ENCODE data around the gene SND1.

SND1 gene

DNA sequence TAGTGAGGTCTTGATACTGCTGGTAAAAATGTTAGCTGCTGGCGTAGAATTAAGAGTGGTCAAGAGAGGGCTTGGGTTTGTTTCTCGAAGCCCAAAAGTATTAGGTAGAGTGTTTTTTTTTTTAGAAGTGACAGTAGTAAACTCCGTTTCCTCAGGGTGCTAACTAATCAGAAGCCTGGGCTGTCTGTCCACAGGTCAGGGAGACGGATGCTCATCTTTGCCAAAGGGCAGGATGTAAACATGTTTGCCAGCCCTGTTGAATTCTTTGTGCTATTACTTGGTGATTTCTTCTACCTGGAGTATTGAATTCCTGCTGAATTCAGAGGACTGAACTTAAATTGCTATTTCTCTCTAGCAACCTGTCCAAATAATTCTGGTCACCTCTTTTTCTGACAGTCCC is 117.1 kb downstream of the SND1 start:
- DNase-seq (ENCODE audit: low read depth) = no peak

DNA sequence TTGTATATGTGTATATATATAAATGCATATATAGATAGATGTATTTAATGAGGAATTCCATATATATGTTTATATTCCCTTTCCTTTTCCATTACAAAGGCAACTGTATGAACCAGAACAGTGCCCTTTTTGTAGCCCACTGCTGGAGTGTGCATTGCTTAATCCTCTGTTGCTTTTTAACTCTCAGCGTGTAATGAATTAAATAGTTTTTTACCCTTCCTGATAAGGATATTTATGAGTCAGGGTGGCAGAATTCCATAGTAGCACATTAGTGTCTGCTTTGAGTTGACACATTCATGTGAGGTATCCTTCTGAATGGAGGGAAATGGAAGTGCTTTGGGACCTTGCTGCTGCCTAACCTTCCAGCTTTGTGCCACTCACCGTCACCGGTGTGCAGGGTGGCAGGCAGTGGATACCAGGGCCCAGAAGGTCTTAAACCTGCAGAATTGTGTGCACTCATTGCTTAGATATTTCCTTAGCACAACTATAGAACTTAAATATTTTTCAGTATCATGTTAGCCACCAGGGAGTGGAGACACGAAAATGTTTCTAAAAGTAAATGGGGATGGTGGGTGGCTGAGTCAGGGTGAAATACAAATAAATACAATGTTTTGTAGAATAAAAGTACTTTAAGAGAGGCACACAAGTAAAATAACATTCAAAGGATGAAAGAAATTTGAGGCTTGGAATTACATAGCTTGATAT is 117.9 kb downstream of the SND1 start:
- no peak for DNase-seq (ENCODE audit: low read depth)

DNA sequence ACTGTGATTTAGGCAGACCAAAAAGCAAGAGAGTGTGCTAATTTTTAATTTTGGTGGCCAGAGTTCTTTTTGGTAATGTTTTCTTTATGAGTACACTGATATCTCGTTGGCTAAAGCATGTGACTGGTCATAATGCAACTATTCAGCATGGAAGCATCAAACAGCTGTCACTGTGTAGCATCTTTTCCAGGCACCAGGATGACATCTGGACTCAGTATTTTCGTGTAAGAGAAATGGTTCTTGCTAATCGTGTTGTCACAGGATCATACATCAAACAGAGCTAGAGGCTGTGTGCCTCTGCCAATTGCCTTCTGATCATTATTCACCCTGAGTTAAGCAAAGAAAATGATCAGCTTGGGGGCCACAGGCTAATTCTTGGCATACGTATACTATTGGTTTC is 118.9 kb downstream of the SND1 start:
- no peak for DNase-seq (ENCODE audit: low read depth)

- no peak for DNase-seq (ENCODE audit: low read depth)
Measured at GRCh38 chr7:127771707-127772106, 119.7 kb downstream of the SND1 start.

DNA sequence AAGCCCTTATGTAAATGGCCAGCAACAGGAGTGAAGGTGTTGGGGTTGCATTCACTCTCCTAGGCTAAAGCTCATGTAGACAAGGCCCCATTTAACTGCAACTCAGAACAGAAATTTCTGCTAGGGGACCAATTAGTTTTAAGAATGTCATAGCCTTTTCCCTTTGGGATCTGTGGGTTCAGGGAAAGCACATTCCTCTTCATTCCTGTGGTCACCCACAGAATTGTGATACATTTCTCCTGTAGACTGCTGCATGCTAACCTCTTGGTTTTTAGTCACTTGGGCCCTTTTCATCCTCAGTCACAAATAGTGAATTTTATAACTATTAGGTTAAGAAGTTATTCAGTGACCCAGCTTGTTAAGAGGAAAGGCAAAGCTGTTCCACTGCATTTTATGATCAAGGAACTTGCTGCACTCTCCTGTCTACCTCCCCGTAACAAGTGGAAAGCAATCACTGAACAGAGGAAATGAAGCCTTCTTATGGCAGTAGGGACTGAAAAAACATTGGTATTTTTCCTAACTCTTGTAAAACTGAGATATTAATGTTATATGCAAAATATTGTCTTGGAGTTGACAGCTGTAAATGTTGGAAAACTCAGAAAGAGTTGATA is 124.9 kb downstream of the SND1 start:
- no peak for DNase-seq (ENCODE audit: low read depth)

DNA sequence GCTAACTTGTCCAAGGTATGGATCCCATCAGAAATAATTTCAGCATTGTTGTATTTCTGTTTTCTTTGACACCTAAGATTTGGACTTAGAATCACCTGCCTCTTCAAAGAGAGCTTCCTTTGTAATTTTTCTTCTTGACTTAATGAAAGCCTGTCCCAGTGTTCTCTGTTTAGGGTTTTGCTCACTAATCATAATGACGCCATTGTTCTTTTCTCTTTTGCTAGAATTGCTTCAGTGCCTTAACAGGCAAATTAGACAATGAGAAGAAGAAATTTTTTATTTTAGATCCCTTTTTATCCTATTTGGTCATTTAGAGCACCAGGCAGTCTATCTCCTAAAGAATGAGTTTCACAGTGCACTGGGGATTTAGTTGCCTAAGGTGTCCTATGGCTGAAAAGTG is 128.5 kb downstream of the SND1 start:
- no peak for DNase-seq (ENCODE audit: low read depth)

DNA sequence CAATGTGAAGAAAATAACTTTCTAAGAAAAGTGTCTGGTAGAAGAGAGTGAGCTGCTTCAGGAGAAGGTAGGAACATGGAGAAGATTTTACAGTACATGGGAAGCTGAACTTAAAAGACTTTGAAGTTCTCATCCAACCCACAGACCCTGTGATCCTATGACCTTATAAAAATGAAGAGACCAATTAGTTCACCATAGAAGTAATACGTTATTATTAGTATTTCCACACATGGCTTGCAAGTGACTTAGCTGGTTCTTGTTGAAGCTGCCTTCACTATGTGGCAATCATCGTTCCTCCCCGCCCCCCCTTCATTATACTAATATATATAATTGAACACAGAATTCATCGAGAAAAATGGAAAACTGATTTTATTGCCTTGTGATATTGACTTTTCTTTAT is 129.1 kb downstream of the SND1 start:
- DNase-seq (ENCODE audit: low read depth) = no peak

GRCh38 chr7:127782075-127782474 is 130.1 kb downstream of the SND1 start:
- no peak for DNase-seq (ENCODE audit: low read depth)

DNA sequence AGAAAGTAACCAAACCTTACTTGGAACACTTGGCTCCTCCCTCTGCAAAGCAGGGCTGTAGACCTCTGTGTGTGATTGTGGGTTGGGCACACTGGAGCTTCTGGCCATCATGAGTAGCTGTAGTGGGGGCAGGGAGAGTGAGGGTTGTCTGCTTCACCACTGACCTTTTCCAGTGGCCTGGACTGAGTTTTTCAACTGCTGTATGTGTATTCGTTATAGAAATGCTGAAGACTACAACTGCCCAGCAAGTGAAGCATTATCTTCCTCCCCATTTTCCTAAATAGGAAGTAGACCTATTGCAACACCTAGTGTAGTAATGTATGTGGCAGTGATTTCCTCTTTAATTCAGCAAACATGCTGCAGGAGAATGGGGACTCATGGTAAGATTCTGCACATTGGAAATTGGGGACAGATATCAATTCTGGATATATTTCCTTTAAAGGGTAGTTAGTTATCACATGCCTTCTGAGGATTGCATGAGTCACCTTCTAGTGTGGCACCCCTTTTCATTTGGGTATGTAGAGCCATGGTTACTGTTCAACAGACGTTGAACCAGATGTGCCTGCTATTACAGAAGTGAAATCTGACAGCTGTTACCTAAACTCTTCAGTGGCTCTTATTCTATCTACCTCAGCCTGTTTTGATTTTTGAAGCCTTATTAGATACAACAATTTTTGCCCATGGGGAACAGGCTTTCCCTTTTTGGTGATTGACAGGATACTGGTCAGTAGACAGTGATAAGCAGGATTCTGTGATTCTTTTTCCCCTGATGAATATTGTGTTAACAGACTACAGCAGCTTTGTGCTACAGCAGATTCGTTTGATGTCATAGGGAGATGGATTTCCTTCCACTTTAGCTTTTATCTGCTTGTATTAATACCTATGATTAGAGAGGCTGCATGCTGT is 130.9 kb downstream of the SND1 start:
- no peak for DNase-seq (ENCODE audit: low read depth)

- no peak for DNase-seq (ENCODE audit: low read depth)
Measured at GRCh38 chr7:127786184-127786583, 134.2 kb downstream of the SND1 start.

- no peak for DNase-seq (ENCODE audit: low read depth)
Measured at GRCh38 chr7:127789031-127789430, 137.0 kb downstream of the SND1 start.

- no peak for DNase-seq (ENCODE audit: low read depth)
Measured at GRCh38 chr7:127791446-127792189, 139.6 kb downstream of the SND1 start.

DNA sequence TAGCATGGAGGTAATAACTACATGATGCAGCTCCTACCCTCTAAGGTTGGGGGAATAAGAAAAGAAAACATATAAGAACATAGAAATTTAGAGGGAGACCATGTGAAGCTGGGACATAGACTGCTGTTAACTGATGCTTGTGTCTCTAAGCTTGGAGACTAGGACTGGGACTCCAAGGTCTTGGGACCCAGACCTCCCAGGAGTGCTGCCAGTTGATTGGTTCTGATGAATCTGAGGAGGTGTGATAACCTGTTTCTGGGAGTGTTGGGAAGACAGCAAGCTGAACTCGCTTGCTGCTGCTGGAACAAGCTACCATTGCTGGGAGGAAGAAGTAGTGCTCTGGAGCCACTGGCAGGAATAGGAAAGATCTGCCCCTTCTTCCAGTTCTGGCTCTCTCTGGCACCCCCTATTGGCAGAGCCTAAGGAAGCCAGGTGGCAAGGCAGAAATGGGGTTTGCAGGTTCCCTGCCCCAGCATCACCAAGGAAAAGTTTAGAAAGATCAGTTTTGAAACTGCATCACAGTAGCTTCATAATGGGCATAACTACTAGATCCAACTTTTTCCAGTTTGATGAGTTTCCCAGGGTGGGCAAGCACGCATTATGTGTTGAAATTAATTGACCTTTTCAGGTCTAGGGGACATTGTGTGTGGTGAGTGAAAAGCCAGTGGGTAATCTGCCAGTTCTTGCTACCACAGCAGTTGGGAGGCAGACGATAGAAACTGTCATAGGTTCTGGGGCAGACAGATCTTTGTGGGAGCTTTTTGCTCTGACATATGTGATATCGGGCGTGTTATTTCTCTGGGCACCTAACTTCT is 140.7 kb downstream of the SND1 start:
- peak; percentile 2 for DNase-seq (ENCODE audit: low read depth)

GRCh38 chr7:127793582-127793981 is 141.6 kb downstream of the SND1 start:
- no peak for DNase-seq (ENCODE audit: low read depth)

DNA sequence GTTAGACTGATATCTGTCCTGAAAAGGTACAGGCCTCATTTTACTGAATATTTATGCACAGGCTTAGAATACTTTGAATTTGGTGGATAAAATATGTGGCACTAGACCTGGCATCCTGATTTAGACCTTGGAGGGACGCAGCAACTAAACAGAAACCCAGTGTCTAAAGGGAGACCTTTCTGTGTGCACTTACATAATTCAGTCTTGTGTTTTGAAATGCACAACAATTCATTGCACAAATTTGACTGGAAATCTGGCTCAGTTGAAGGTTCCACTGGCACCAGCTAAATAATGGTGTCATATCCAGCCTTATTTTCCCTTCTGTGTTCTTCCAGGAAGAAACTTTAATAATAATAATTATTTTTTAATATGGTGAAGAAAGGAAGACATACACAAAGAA is 142.1 kb downstream of the SND1 start:
- no peak for DNase-seq (ENCODE audit: low read depth)

GRCh38 chr7:127794551-127794950 is 142.6 kb downstream of the SND1 start:
- DNase-seq (ENCODE audit: low read depth) = no peak

DNA sequence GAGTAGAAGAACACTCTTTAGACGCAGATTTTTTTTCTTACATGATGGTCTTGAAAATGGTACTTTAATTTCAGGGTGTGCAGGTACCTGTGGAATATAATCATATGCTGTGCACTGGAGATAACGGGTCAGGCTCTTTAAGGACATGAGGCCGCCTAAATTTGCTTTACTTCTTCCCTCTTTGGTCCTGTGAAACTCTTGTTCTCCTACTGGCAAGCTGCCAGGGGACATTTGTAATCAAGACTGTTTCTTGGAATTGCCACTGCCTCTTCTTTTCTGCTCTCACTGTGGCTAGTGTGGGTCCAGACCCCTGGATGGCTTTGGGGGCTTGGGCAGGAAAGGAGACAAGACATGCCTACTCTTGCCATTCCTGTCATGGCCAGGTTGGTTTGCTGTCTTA is 146.0 kb downstream of the SND1 start:
- no peak for DNase-seq (ENCODE audit: low read depth)

DNA sequence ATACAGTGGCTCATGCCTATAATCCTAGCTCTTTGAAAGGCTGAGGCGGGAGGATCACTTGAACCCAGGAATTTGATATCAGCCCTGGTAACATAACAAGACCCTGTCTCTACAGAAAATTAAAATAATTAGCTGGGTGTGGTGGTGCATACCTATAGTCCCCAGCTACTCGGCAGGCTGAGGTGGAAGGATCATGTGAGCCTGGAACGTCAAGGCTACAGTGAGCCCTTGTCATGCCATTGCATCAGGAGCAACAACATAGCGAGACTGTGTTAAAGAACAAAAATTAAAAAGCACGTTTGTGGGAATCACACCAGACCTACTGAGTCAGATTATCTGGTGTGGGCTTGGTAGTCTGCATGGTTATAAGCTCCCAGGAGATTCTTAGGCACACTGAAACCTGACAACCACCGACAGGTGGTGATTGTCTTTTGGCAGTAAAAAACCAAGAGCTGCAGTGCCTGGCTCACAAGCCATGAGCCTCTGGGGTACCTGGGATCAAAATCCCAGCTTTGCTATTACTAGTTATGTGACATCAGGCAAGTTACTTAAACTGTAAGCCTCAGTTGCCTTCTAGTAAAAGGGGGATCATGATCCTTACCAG is 146.9 kb downstream of the SND1 start:
- DNase-seq (ENCODE audit: low read depth) = no peak

GRCh38 chr7:127799535-127800305 is 147.7 kb downstream of the SND1 start:
- no peak for DNase-seq (ENCODE audit: low read depth)

DNA sequence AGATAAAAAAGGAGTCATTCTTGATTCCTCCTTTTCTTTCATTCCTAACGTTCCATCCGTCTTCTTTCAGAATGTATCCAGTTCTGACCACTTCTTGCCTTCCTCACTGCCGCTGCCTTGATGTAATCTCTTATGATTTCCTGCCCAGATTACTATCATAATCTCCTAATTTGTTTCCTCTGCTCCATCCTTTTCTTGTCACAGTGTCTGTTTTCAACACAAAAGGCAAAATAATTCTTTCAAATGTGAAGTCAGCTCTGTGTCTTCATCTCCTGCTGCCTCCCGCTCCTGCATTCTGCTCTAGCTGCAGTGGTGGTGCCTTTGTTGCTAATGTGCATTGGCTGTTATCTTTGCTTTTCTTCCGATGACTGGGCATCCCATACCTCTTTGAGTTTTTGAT is 150.9 kb downstream of the SND1 start:
- no peak for DNase-seq (ENCODE audit: low read depth)

Measured in stimulated activated CD8-positive, alpha-beta memory T cell treated with anti-CD3 and anti-CD28 coated beads, Interleukin-12 subunit alpha, Interleukin-12 subunit beta, amount 100 ng/mL, for 1 hour (primary cell).